GM12878 (cell line): Measurements from ENCODE around the gene NELFB. TPM values are rescaled to one million over a fixed set of nuclear protein-coding genes. Genes with fewer than 3 reads are reported as not detected.

ENCODE experiments used
- ATAC-seq: fragments of 200-7000 bp; cut with Tn5 transposase; 3 replicates; pipeline ENCODE4 v1.9.1; 2020; ENCODE audit warnings: mild to moderate bottlenecking, moderate library complexity
- BruUV-seq: library from RNA; stranded (reverse); fragments of 400-500 nt; replicated peaks from 2 replicates; lab custom pipeline; 2021; lab: Mats Ljungman, UMichigan
- CTCF ChIA-PET: fragments of 300-600 bp; sonication (Branson Sonifier 250); formaldehyde crosslinking; extraction: SDS; loops from one replicate; lab custom pipeline; 2021; ENCODE audit warnings: inconsistent platforms; lab: Yijun Ruan, JAX
- POLR2A ChIA-PET: fragments of 350-600 bp; formaldehyde crosslinking; extraction: SDS; loops from one replicate; lab custom pipeline; 2021; ENCODE audit warnings: inconsistent platforms; lab: Charles Lee
- RAD21 ChIA-PET: fragments of 300-600 bp; sonication (Branson Sonifier 250); formaldehyde crosslinking; loops from one replicate; lab custom pipeline; 2023; ENCODE audit warnings: antibody characterized with exemption; ENCODE audit not compliant: unreplicated experiment; lab: Charles Lee
- SMC1A ChIA-PET: fragments of 300-600 bp; sonication (Branson Sonifier 250); formaldehyde crosslinking; loops from one replicate; lab custom pipeline; 2023; ENCODE audit not compliant: unreplicated experiment, uncharacterized antibody; lab: Charles Lee
- DNase-seq: peaks from one replicate; pipeline ENCODE4 v3.0.0-alpha.2; 2011; ENCODE audit warnings: low read depth, low spot score
- FAIRE-seq: peaks from 3 replicates; lab custom pipeline; 2011; peaks lifted over from hg19 to GRCh38; lab: Jason Lieb, UNC
- H2AFZ ChIP-seq: 2 replicates; pipeline ENCODE4 v1.6.0; 2011; ENCODE audit warnings: low read depth, low read length, control low read depth; ENCODE audit not compliant: control insufficient read depth
- H3K27ac ChIP-seq: 2 replicates; pipeline ENCODE4 v1.5.1; 2011; ENCODE audit warnings: control low read depth; ENCODE audit not compliant: control insufficient read depth, insufficient read depth
- H3K27me3 ChIP-seq, 2 experiments: replicated peaks in 1 of 2; 2 replicates each; pipeline versions ENCODE4 v1.6.0 to v1.6.1; 2011; ENCODE audit warnings: low read length in 1 of 2; ENCODE audit not compliant: control insufficient read depth in 2 of 2, insufficient read depth in 2 of 2
- H3K36me3 ChIP-seq, 2 experiments: 2 replicates each; pipeline ENCODE4 v1.5.1; 2011; ENCODE audit warnings: low read length in 1 of 2; ENCODE audit not compliant: control insufficient read depth in 2 of 2, insufficient read depth in 2 of 2
- H3K4me1 ChIP-seq: 2 replicates; pipeline ENCODE4 v1.6.1; 2011; ENCODE audit warnings: mild to moderate bottlenecking, low read length, moderate library complexity, mixed read lengths; ENCODE audit not compliant: control insufficient read depth, insufficient read depth
- H3K4me2 ChIP-seq: 2 replicates; pipeline ENCODE4 v1.6.0; 2011; ENCODE audit warnings: control low read depth; ENCODE audit not compliant: control insufficient read depth, insufficient read depth
- H3K4me3 ChIP-seq: fragments of 200-600 bp; sonication (generic); 2 replicates; pipeline ENCODE4 v1.5.1; 2016
- H3K79me2 ChIP-seq: 2 replicates; pipeline ENCODE4 v1.6.0; 2011; ENCODE audit warnings: low read length; ENCODE audit not compliant: control insufficient read depth, insufficient read depth
- H3K9ac ChIP-seq: 2 replicates; pipeline ENCODE4 v1.8.0; 2011; ENCODE audit warnings: low read length, control low read depth, mixed read lengths; ENCODE audit not compliant: control insufficient read depth, insufficient read depth
- H3K9me3 ChIP-seq: replicated peaks from 3 replicates; pipeline ENCODE4 v1.5.1; 2011; ENCODE audit warnings: mild to moderate bottlenecking, low read length; ENCODE audit not compliant: control insufficient read depth, insufficient read depth
- H4K20me1 ChIP-seq: 2 replicates; pipeline ENCODE4 v1.6.0; 2011; ENCODE audit not compliant: control insufficient read depth, insufficient read depth
- BRCA1 ChIP-seq: IDR thresholded peaks from 2 replicates; pipeline ENCODE4 v1.6.1; 2011; ENCODE audit warnings: low read depth, low read length, improper control_type of control experiment
- IKZF1 ChIP-seq: fragments of 450-650 bp; conservative IDR thresholded peaks from 2 replicates; pipeline ENCODE4 v1.6.1; 2017; ENCODE audit warnings: antibody characterized with exemption, mild to moderate bottlenecking
- SUZ12 ChIP-seq: fragments of 200-600 bp; sonication (generic); IDR thresholded peaks from one replicate; pipeline ENCODE4 v1.6.1; 2018; ENCODE audit warnings: antibody characterized with exemption, mild to moderate bottlenecking; ENCODE audit not compliant: unreplicated experiment
- ZNF274 ChIP-seq: IDR thresholded peaks from one replicate; pipeline ENCODE4 v1.8.0; 2011; ENCODE audit not compliant: insufficient read length, insufficient read depth
- WGBS: methylation state at CpG from one replicate; pipeline ENCODE4 v1.1.6; 2016; ENCODE audit warnings: low lambda C conversion rate; ENCODE audit not compliant: insufficient replicate concordance, insufficient coverage; ENCODE audit errors: missing lambda C conversion rate; 5-methylcytosine and 5-hydroxymethylcytosine counted together
- in situ Hi-C: fragments of 300-500 bp; cut with MboI; formaldehyde crosslinking; loops from 9 replicates; pipeline ENCODE4 v1.14.3; 2018; ENCODE audit warnings: mixed read lengths
- intact Hi-C: fragments of 100-400 bp; cut with micrococcal nuclease; formaldehyde crosslinking; loops from one replicate; pipeline ENCODE4 v1.14.2; 2022; ENCODE audit not compliant: unreplicated experiment
- polyA plus RNA-seq, 11 experiments: library from polyadenylated mRNA; depleted of rRNA in 4 of 11; unstranded in 6 of 11; stranded (reverse) in 5 of 11; fragments of >200 nt; fragmentation: Nextera tagmentation in 4 of 11; fragmentation: Illumina TruSeq in 1 of 11; extraction: Ambion mirVana in 4 of 11; extraction: Trizol in 1 of 11; gene quantifications; 1 replicate in 1 of 11; 2 replicates in 10 of 11; pipeline versions ENCODE4 v1.2.1 to v1.2.3, GENCODE V29; 2011 to 2016; ENCODE audit warnings: inconsistent platforms in 2 of 11, missing spikeins in 2 of 11, low read depth in 1 of 11
- total RNA-seq, 4 experiments: library from RNA; depleted of rRNA in 3 of 4; stranded (reverse); fragments of >200 nt in 3 of 4; fragmentation: Illumina TruSeq in 1 of 4; extraction: Trizol in 1 of 4; gene quantifications; 2 replicates each; pipeline versions ENCODE4 v1.2.1 to v1.2.3, GENCODE V29; 2013 to 2021

The NELFB gene
- total and polyA plus RNA-seq, 10 of the 15 experiments (the other 5 are each of a cell fraction or from before 2014, with no cell fraction given): 0.19 to 63.4 (median 30.9) TPM

DNA sequence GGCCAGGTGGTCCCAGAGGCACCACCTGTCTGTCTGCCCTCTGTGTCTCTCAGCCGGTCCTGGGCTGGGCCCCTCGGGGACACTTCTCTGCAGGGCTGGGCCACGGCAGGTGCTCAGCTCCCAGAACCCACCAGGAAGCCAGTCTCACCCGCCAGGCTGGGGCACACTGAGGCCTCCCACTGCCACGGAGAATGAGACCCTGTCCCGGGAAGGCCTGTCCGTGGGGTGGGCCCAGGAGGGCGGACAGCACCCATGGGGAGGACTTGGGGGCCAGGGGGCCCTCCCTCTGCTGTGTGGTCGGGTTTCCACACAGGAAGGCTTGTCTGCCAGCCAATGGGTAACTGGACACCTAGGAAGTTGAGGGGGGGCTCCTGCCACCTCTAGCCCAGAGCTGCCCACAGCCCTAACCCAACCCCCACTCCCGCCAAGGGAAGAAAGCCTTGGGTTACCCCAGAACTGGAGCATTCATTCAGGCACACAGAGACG, 18.1 kb upstream of the NELFB start:
- no peaks in the 10 kb centered on the region for H3K9me3 ChIP-seq
- WGBS: 8% methylated on average over 11 of the region's 11 CpGs
- H3K4me1 ChIP-seq: peaks cover 26% of the 10 kb centered on the region
- ChIA-PET SMC1A (interaction anchor here (0.7 to 2.4 kb wide), 10 partner anchors 12 to 176 kb away, joined by 3 to 6 read pairs (median 4); partner anchors contain the start of gene TOR4A), RAD21 (interaction anchor here (0.6 to 4.6 kb wide), 28 partner anchors 14 to 436 kb away, joined by 3 to 20 read pairs (median 4); partner anchors contain the start of genes ANAPC2, MAN1B1, NELFB and RNF208), POLR2A (interaction anchor here (0.9 to 9.2 kb wide), 9 partner anchors 14 to 166 kb away, joined by 3 to 112 read pairs (median 7); partner anchors contain the start of genes CYSRT1, NELFB, NRARP and RNF208), CTCF (interaction anchor here (0.6 to 5.3 kb wide), 43 partner anchors 12 to 471 kb away, joined by 3 to 52 read pairs (median 4); partner anchors contain the start of genes ANAPC2, CYSRT1, DPP7 and EXD3)
- peak overlapping the region; percentile 65 for H2AFZ ChIP-seq
- no peaks in the 10 kb centered on the region for H4K20me1 ChIP-seq
- no peak overlapping the region for H3K4me3 ChIP-seq
- TF ChIP-seq ZNF274: no peak
- no peak for TF ChIP-seq SUZ12
- TF ChIP-seq BRCA1: no peak
- TF ChIP-seq IKZF1: 0 out of 2 replicates have a peak, but pooled peaks have one; percentile 1
- peaks cover 14% of the 10 kb centered on the region for H3K79me2 ChIP-seq
- FAIRE-seq: no peak
- peak overlapping the region; percentile 31; the same call in 1 of the 2 replicates for H3K27ac ChIP-seq
- intact Hi-C loops (loop anchor here (5.0 kb wide), 1 partner anchor 450 kb away; no protein-coding TSS in a partner anchor), in situ Hi-C loops (no loop called here)
- H3K4me2 ChIP-seq: peak overlapping the region; percentile 94
- DNase-seq: no peak
- no peaks in the 10 kb centered on the region for H3K27me3 ChIP-seq
- no peaks in the 10 kb centered on the region for H3K36me3 ChIP-seq
- no peak for ATAC-seq
- no TSS peak for BruUV-seq
- peak overlapping the region; percentile 44 for H3K9ac ChIP-seq
